CD14-positive monocyte (primary cell): ENCODE results near the gene ARHGAP21. TPM values are rescaled to one million over a fixed set of nuclear protein-coding genes. Genes with fewer than 3 reads are reported as not detected.

Experiments
- DNase-seq, 3 donors: peaks; one replicate each; pipeline ENCODE4 v3.0.0-alpha.2; 2011 to 2022
- H2AFZ ChIP-seq: 2 replicates; pipeline ENCODE4 v1.6.0; 2012; ENCODE audit warnings: mild to moderate bottlenecking, low read depth, low read length, inconsistent platforms; ENCODE audit not compliant: insufficient read depth, poor library complexity, severe bottlenecking
- H3K27ac ChIP-seq, 2 donors: 1 replicate in 1 of 2; 2 replicates in 1 of 2; pipeline ENCODE4 v1.5.1; 2012 to 2013; ENCODE audit warnings: low read length in 2 of 2, control low read depth in 1 of 2, inconsistent platforms in 1 of 2, low read depth in 1 of 2, mild to moderate bottlenecking in 1 of 2
- H3K27me3 ChIP-seq, 2 donors: one replicate each; pipeline versions ENCODE4 v1.6.0 to v1.6.1; 2011 to 2013; ENCODE audit warnings: low read length in 2 of 2; ENCODE audit not compliant: control insufficient read depth in 2 of 2, insufficient read depth in 2 of 2
- H3K36me3 ChIP-seq, 2 donors: replicated peaks in 1 of 2; 1 replicate in 1 of 2; 2 replicates in 1 of 2; pipeline versions ENCODE4 v1.5.1 to v1.6.1; 2012 to 2013; ENCODE audit warnings: low read length in 2 of 2, control low read depth in 1 of 2, inconsistent platforms in 1 of 2, mild to moderate bottlenecking in 1 of 2; ENCODE audit not compliant: insufficient read depth in 2 of 2, control insufficient read depth in 1 of 2
- H3K4me1 ChIP-seq, 2 donors: 1 replicate in 1 of 2; 2 replicates in 1 of 2; pipeline versions ENCODE4 v1.5.1 to v1.6.1; 2012 to 2013; ENCODE audit warnings: low read length in 2 of 2, control low read depth in 1 of 2, inconsistent platforms in 1 of 2, mild to moderate bottlenecking in 1 of 2, moderate library complexity in 1 of 2; ENCODE audit not compliant: insufficient read depth in 2 of 2, control insufficient read depth in 1 of 2
- H3K4me2 ChIP-seq: replicated peaks from 2 replicates; pipeline ENCODE3; 2012; ENCODE audit warnings: low read length, moderate library complexity, mild to moderate bottlenecking; ENCODE audit not compliant: poor library complexity, severe bottlenecking; ENCODE audit errors: extremely low read depth
- H3K4me3 ChIP-seq, 3 experiments: fragments of 200-600 bp in 1 of 3; sonication (generic) in 1 of 3; replicated peaks in 1 of 3; 1 replicate in 2 of 3; 2 replicates in 1 of 3; pipeline ENCODE4 v1.5.1; 2011 to 2013; ENCODE audit warnings: low read length in 3 of 3, mild to moderate bottlenecking in 3 of 3, control low read depth in 2 of 3, low read depth in 2 of 3, inconsistent platforms in 1 of 3, moderate library complexity in 1 of 3
- H3K79me2 ChIP-seq: 2 replicates; pipeline ENCODE4 v1.6.0; 2012; ENCODE audit warnings: mild to moderate bottlenecking, control low read depth, inconsistent platforms, low read length, moderate library complexity; ENCODE audit not compliant: insufficient read depth
- H3K9ac ChIP-seq: 2 replicates; pipeline ENCODE4 v1.6.0; 2017; ENCODE audit warnings: low read length, mild to moderate bottlenecking; ENCODE audit not compliant: insufficient read depth, poor library complexity, severe bottlenecking
- H3K9me3 ChIP-seq, 2 donors: replicated peaks in 1 of 2; 1 replicate in 1 of 2; 2 replicates in 1 of 2; pipeline versions ENCODE4 v1.5.1 to v1.6.1; 2012 to 2013; ENCODE audit warnings: low read length in 2 of 2, control low read depth in 1 of 2; ENCODE audit not compliant: control insufficient read depth in 1 of 2, insufficient read depth in 1 of 2
- H4K20me1 ChIP-seq: 2 replicates; pipeline ENCODE4 v1.6.0; 2012; ENCODE audit warnings: mild to moderate bottlenecking, low read length, control low read depth, moderate library complexity; ENCODE audit not compliant: insufficient read depth
- H3K27ac Mint-ChIP-seq, 7 donors: one replicate each; pipeline ENCODE4 v1.8.0; 2020; ENCODE audit warnings: mild to moderate bottlenecking in 7 of 7, mixed read lengths in 7 of 7, moderate library complexity in 6 of 7, inconsistent platforms in 2 of 7
- H3K27me3 Mint-ChIP-seq, 3 donors: one replicate each; pipeline ENCODE4 v1.8.0; 2021 to 2022; ENCODE audit warnings: low read depth in 3 of 3, mild to moderate bottlenecking in 3 of 3, mixed read lengths in 3 of 3, moderate library complexity in 3 of 3, inconsistent platforms in 1 of 3
- H3K36me3 Mint-ChIP-seq, 2 donors: one replicate each; pipeline ENCODE4 v1.8.0; 2020; ENCODE audit warnings: mixed read lengths in 2 of 2, inconsistent platforms in 1 of 2, mild to moderate bottlenecking in 1 of 2
- H3K4me1 Mint-ChIP-seq: one replicate; pipeline ENCODE4 v1.8.0; 2020; ENCODE audit warnings: mild to moderate bottlenecking, mixed read lengths
- H3K4me3 Mint-ChIP-seq, 2 donors: one replicate each; pipeline ENCODE4 v1.8.0; 2020; ENCODE audit warnings: mild to moderate bottlenecking in 2 of 2, mixed read lengths in 2 of 2, moderate library complexity in 1 of 2
- H3K9me3 Mint-ChIP-seq, 7 donors: one replicate each; pipeline ENCODE4 v1.8.0; 2020 to 2022; ENCODE audit warnings: mixed read lengths in 7 of 7, mild to moderate bottlenecking in 6 of 7, moderate library complexity in 6 of 7, inconsistent platforms in 2 of 7
- WGBS: methylation state at CpG from one replicate; pipeline ENCODE4 v1.1.5; 2013; ENCODE audit warnings: missing lambda C conversion rate; ENCODE audit not compliant: insufficient coverage; 5-methylcytosine and 5-hydroxymethylcytosine counted together
- intact Hi-C, 2 donors: fragments of 100-400 bp; cut with micrococcal nuclease; formaldehyde crosslinking; loops; one replicate each; pipeline versions ENCODE4 v1.15.0 to v1.15.1; 2023
- polyA plus RNA-seq, 3 donors: library from polyadenylated mRNA; depleted of rRNA in 1 of 3; unstranded in 2 of 3; stranded (reverse) in 1 of 3; fragments of 300-500 nt in 2 of 3; fragments of >200 nt in 1 of 3; fragmentation: Illumina TruSeq in 2 of 3; gene quantifications; 1 replicate in 2 of 3; 2 replicates in 1 of 3; pipeline ENCODE4 v1.2.3, GENCODE V29; 2012 to 2021
- TF ChIP-seq, protein P1 (sequence below): fragments of 200-600 bp; IDR thresholded peaks from one replicate; pipeline ENCODE4 v1.8.0; 2022; ENCODE audit warnings: antibody characterized with exemption, mild to moderate bottlenecking

Gene ARHGAP21
- polyA plus RNA-seq, 3 donors = 2.1 to 20.0 (median 3.4) TPM

DNA sequence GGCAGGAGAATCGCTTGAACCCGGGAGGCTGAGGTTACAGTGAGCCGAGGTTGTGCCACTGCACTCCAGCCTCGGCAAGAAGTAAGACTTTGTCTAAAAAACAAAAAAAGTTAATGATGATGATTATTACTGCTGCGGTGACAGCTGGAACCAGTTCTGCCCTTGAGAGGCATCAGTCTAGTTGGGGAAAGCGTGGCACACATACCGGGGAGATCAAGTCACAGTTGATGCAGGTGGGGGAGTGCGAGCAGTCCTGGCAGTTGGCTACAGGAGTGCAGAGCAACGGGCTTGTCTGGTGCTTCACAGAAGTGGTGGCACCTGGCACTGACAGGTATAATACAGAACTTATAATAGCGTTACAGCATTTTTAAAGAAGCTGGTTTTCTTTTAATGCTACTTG is 173.0 kb downstream of the ARHGAP21 start:
- no peaks in the 10 kb centered on the region for H4K20me1 ChIP-seq
- H3K27me3 ChIP-seq = no peaks in the 10 kb centered on the region
- intact Hi-C loops = no loop called here
- no peak overlapping the region for H3K9ac ChIP-seq
- no peaks in the 10 kb centered on the region for H3K9me3 ChIP-seq
- no peaks in the 10 kb centered on the region for H3K36me3 ChIP-seq
- Mint-ChIP-seq H3K9me3 (peaks cover 0 to 4% (median 1%) of the 10 kb centered on the region in 7 donors), H3K4me3 (no peak overlapping the region), H3K36me3 (no peaks in the 10 kb centered on the region), H3K27me3 (peaks cover 3 to 4% (median 4%) of the 10 kb centered on the region in 3 donors), H3K4me1 (no peaks in the 10 kb centered on the region), H3K27ac (peak overlapping the region in 1 of 7 donors; percentile 3)
- H3K79me2 ChIP-seq = no peaks in the 10 kb centered on the region
- H3K4me1 ChIP-seq = no peaks in the 10 kb centered on the region
- 89% methylated on average over 9 of the region's 10 CpGs for WGBS
- no peak for DNase-seq
- no peak overlapping the region for H3K4me3 ChIP-seq
- TF ChIP-seq, protein P1, sequence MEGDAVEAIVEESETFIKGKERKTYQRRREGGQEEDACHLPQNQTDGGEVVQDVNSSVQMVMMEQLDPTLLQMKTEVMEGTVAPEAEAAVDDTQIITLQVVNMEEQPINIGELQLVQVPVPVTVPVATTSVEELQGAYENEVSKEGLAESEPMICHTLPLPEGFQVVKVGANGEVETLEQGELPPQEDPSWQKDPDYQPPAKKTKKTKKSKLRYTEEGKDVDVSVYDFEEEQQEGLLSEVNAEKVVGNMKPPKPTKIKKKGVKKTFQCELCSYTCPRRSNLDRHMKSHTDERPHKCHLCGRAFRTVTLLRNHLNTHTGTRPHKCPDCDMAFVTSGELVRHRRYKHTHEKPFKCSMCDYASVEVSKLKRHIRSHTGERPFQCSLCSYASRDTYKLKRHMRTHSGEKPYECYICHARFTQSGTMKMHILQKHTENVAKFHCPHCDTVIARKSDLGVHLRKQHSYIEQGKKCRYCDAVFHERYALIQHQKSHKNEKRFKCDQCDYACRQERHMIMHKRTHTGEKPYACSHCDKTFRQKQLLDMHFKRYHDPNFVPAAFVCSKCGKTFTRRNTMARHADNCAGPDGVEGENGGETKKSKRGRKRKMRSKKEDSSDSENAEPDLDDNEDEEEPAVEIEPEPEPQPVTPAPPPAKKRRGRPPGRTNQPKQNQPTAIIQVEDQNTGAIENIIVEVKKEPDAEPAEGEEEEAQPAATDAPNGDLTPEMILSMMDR = no peak
- no peak overlapping the region for H2AFZ ChIP-seq
- H3K4me2 ChIP-seq = no peak overlapping the region
- no peak overlapping the region for H3K27ac ChIP-seq

DNA sequence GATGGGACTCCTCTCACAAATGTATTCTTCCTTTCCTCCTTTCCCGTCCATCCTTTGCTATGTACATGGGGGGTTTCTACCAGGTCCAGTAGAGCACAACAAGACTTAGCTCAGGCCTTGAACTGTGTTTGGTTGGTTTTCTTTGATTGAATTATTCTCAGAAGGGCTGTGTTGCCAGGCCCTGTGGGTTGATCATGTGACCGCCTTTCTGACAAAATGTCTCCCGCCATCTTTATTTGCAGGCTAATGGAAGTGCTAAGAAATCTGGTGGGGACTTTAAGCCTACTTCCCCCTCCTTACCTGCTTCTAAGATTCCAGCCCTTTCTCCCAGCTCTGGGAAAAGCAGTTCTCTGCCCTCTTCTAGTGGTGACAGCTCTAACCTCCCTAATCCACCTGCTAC is 178.1 kb downstream of the ARHGAP21 start:
- no peaks in the 10 kb centered on the region for H3K4me1 ChIP-seq
- no peaks in the 10 kb centered on the region for H3K4me1 Mint-ChIP-seq
- H3K9ac ChIP-seq = no peak overlapping the region
- H3K4me3 Mint-ChIP-seq = no peak overlapping the region
- H3K9me3 ChIP-seq = no peaks in the 10 kb centered on the region
- no peak for DNase-seq
- H4K20me1 ChIP-seq = no peaks in the 10 kb centered on the region
- TF ChIP-seq, protein P1 = no peak
- H3K79me2 ChIP-seq = no peaks in the 10 kb centered on the region
- H3K27me3 Mint-ChIP-seq = peaks cover 3 to 5% (median 3%) of the 10 kb centered on the region in 3 donors
- H3K27ac Mint-ChIP-seq = no peak overlapping the region
- intact Hi-C loops = no loop called here
- H3K4me2 ChIP-seq = no peak overlapping the region
- no peaks in the 10 kb centered on the region for H3K36me3 Mint-ChIP-seq
- no peaks in the 10 kb centered on the region for H3K27me3 ChIP-seq
- H3K9me3 Mint-ChIP-seq = peaks cover 0 to 6% (median 2%) of the 10 kb centered on the region in 7 donors
- no peak overlapping the region for H3K4me3 ChIP-seq
- H3K36me3 ChIP-seq = no peaks in the 10 kb centered on the region
- H2AFZ ChIP-seq = no peak overlapping the region
- H3K27ac ChIP-seq = no peak overlapping the region
- no CpG with 5 or more reads among the region's 3 CpGs for WGBS
